Fibroblast of lung (primary cell): ENCODE results near the gene FMNL2.

Experiments used
- EZH2 ChIP-seq: IDR thresholded peaks from 2 replicates; pipeline ENCODE4 v1.5.1; 2012; ENCODE audit warnings: low read length, control low read depth, mild to moderate bottlenecking; ENCODE audit errors: missing control alignments
- TF ChIP-seq, protein P1 (sequence below), 2 donors: IDR thresholded peaks in 1 of 2; conservative IDR thresholded peaks in 1 of 2; 1 replicate in 1 of 2; 2 replicates in 1 of 2; pipeline ENCODE4 v1.5.1; 2011 to 2012; ENCODE audit warnings: low read length in 2 of 2, control low read depth in 1 of 2, inconsistent platforms in 1 of 2, low read depth in 1 of 2, mild to moderate bottlenecking in 1 of 2

- TF ChIP-seq, protein P1, sequence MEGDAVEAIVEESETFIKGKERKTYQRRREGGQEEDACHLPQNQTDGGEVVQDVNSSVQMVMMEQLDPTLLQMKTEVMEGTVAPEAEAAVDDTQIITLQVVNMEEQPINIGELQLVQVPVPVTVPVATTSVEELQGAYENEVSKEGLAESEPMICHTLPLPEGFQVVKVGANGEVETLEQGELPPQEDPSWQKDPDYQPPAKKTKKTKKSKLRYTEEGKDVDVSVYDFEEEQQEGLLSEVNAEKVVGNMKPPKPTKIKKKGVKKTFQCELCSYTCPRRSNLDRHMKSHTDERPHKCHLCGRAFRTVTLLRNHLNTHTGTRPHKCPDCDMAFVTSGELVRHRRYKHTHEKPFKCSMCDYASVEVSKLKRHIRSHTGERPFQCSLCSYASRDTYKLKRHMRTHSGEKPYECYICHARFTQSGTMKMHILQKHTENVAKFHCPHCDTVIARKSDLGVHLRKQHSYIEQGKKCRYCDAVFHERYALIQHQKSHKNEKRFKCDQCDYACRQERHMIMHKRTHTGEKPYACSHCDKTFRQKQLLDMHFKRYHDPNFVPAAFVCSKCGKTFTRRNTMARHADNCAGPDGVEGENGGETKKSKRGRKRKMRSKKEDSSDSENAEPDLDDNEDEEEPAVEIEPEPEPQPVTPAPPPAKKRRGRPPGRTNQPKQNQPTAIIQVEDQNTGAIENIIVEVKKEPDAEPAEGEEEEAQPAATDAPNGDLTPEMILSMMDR (conservative IDR thresholded peaks at IDR 0.05 in 1 of 2, IDR thresholded peaks at IDR 0.05 in 1 of 2; ENCODE audit: low read depth in 1 of 2, low read length in 2 of 2), result no peak
- TF ChIP-seq EZH2, result no peak
Observed at GRCh38 chr2:152335016-152335725, at the start of gene FMNL2.
